ENCODE results near the gene PODXL2. TPM values are rescaled to one million over a fixed set of nuclear protein-coding genes. Genes with fewer than 3 reads are reported as not detected.
"Not testable (repeated sequence)": the region's sequence is repeated elsewhere in the genome, so short reads cannot be mapped to it uniquely, and the experiment has no call there.

The PODXL2 gene
- total RNA-seq, 2 experiments from 2014 or later = 0.98 to 1.1 TPM

GRCh38 chr3:127702151-127702578 lies 73.2 kb downstream of the PODXL2 start:
- H3K27ac Mint-ChIP-seq = no peak overlapping the region
- no peak overlapping the region for H3K4me3 Mint-ChIP-seq
- peaks cover 3% of the 10 kb centered on the region for H3K9me3 Mint-ChIP-seq
- intact Hi-C loops (cut with micrococcal nuclease) = no loop called here
- H3K36me3 Mint-ChIP-seq (ENCODE audit: low read depth) = no peaks in the 10 kb centered on the region
- CTCF ChIA-PET = no interaction called here
- no peak for DNase-seq
- H3K27me3 Mint-ChIP-seq (ENCODE audit: low read depth) = peaks cover 3% of the 10 kb centered on the region
- H3K4me1 Mint-ChIP-seq (ENCODE audit: low read depth) = no peaks in the 10 kb centered on the region

GRCh38 chr3:127704840-127705239 lies 75.9 kb downstream of the PODXL2 start:
- CTCF ChIA-PET = interaction anchor here (0.6 kb wide), 1 partner anchor 79 kb away, joined by 3 read pairs; no protein-coding TSS in a partner anchor
- H3K27me3 Mint-ChIP-seq (ENCODE audit: low read depth); H3K4me1 Mint-ChIP-seq (ENCODE audit: low read depth); H3K36me3 Mint-ChIP-seq (ENCODE audit: low read depth); H3K4me3 Mint-ChIP-seq; H3K9me3 Mint-ChIP-seq; intact Hi-C loops (cut with micrococcal nuclease); H3K27ac Mint-ChIP-seq; DNase-seq: not testable (repeated sequence)

- Mint-ChIP-seq H3K4me1 (ENCODE audit: low read depth) (no peaks in the 10 kb centered on the region), H3K27me3 (ENCODE audit: low read depth) (peaks cover 3% of the 10 kb centered on the region), H3K4me3 (no peak overlapping the region), H3K9me3 (peaks cover 3% of the 10 kb centered on the region), H3K27ac (no peak overlapping the region), H3K36me3 (ENCODE audit: low read depth) (no peaks in the 10 kb centered on the region)
- intact Hi-C loops (cut with micrococcal nuclease) = no loop called here
- CTCF ChIA-PET = interaction anchor here (0.6 to 2.0 kb wide), 3 partner anchors 9 to 1503 kb away, joined by 3 to 4 read pairs (median 3); no protein-coding TSS in a partner anchor
- no peak for DNase-seq
Measured at GRCh38 chr3:127706312-127706711, 77.3 kb downstream of the PODXL2 start.

- Mint-ChIP-seq H3K36me3 (ENCODE audit: low read depth) (no peaks in the 10 kb centered on the region), H3K27me3 (ENCODE audit: low read depth) (peaks cover 3% of the 10 kb centered on the region), H3K4me1 (ENCODE audit: low read depth) (no peaks in the 10 kb centered on the region), H3K4me3 (no peak overlapping the region), H3K9me3 (peaks cover 3% of the 10 kb centered on the region), H3K27ac (no peak overlapping the region)
- intact Hi-C loops (cut with micrococcal nuclease) = no loop called here
- DNase-seq = no peak
- CTCF ChIA-PET = interaction anchor here (0.7 to 2.0 kb wide), 2 partner anchors 9 to 1504 kb away, joined by 3 to 4 read pairs; no protein-coding TSS in a partner anchor
Measured at GRCh38 chr3:127706785-127707351, 77.9 kb downstream of the PODXL2 start.

GRCh38 chr3:127707851-127708411 lies 78.9 kb downstream of the PODXL2 start:
- H3K4me3 Mint-ChIP-seq = no peak overlapping the region
- no peaks in the 10 kb centered on the region for H3K4me1 Mint-ChIP-seq (ENCODE audit: low read depth)
- H3K36me3 Mint-ChIP-seq (ENCODE audit: low read depth) = no peaks in the 10 kb centered on the region
- intact Hi-C loops (cut with micrococcal nuclease) = no loop called here
- DNase-seq = no peak
- H3K27me3 Mint-ChIP-seq (ENCODE audit: low read depth) = peaks cover 3% of the 10 kb centered on the region
- peaks cover 3% of the 10 kb centered on the region for H3K9me3 Mint-ChIP-seq
- CTCF ChIA-PET = interaction anchor here (2.0 kb wide), 1 partner anchor 10 kb away, joined by 4 read pairs; no protein-coding TSS in a partner anchor
- H3K27ac Mint-ChIP-seq = no peak overlapping the region

GRCh38 chr3:127708837-127709236 lies 79.9 kb downstream of the PODXL2 start:
- peaks cover under 1% of the 10 kb centered on the region for H3K9me3 Mint-ChIP-seq
- peaks cover under 1% of the 10 kb centered on the region for H3K27me3 Mint-ChIP-seq (ENCODE audit: low read depth)
- intact Hi-C loops (cut with micrococcal nuclease) = no loop called here
- H3K4me3 Mint-ChIP-seq = no peak overlapping the region
- H3K27ac Mint-ChIP-seq = no peak overlapping the region
- H3K36me3 Mint-ChIP-seq (ENCODE audit: low read depth) = no peaks in the 10 kb centered on the region
- DNase-seq = no peak
- CTCF ChIA-PET = interaction anchor here (0.8 kb wide), 1 partner anchor 11 kb away, joined by 4 read pairs; no protein-coding TSS in a partner anchor
- H3K4me1 Mint-ChIP-seq (ENCODE audit: low read depth) = no peaks in the 10 kb centered on the region

GRCh38 chr3:127709320-127710060 lies 80.5 kb downstream of the PODXL2 start:
- intact Hi-C loops (cut with micrococcal nuclease) = no loop called here
- Mint-ChIP-seq H3K9me3 (no peaks in the 10 kb centered on the region), H3K4me3 (no peak overlapping the region), H3K4me1 (ENCODE audit: low read depth) (no peaks in the 10 kb centered on the region), H3K27ac (no peak overlapping the region), H3K36me3 (ENCODE audit: low read depth) (no peaks in the 10 kb centered on the region), H3K27me3 (ENCODE audit: low read depth) (no peaks in the 10 kb centered on the region)
- no peak for DNase-seq
- CTCF ChIA-PET = interaction anchor here (0.8 kb wide), 1 partner anchor 12 kb away, joined by 4 read pairs; no protein-coding TSS in a partner anchor

GRCh38 chr3:127710155-127710941 lies 81.4 kb downstream of the PODXL2 start:
- Mint-ChIP-seq H3K36me3 (ENCODE audit: low read depth) (no peaks in the 10 kb centered on the region), H3K9me3 (no peaks in the 10 kb centered on the region), H3K27me3 (ENCODE audit: low read depth) (no peaks in the 10 kb centered on the region), H3K4me1 (ENCODE audit: low read depth) (no peaks in the 10 kb centered on the region), H3K4me3 (no peak overlapping the region), H3K27ac (no peak overlapping the region)
- CTCF ChIA-PET = no interaction called here
- intact Hi-C loops (cut with micrococcal nuclease) = no loop called here
- no peak for DNase-seq

- Mint-ChIP-seq H3K4me3 (no peak overlapping the region), H3K9me3 (no peaks in the 10 kb centered on the region), H3K27me3 (ENCODE audit: low read depth) (no peaks in the 10 kb centered on the region), H3K36me3 (ENCODE audit: low read depth) (no peaks in the 10 kb centered on the region), H3K4me1 (ENCODE audit: low read depth) (no peaks in the 10 kb centered on the region), H3K27ac (no peak overlapping the region)
- CTCF ChIA-PET = no interaction called here
- intact Hi-C loops (cut with micrococcal nuclease) = no loop called here
- DNase-seq = no peak
Measured at GRCh38 chr3:127711021-127711695, 82.2 kb downstream of the PODXL2 start.

GRCh38 chr3:127711896-127712295 lies 82.9 kb downstream of the PODXL2 start:
- intact Hi-C loops (cut with micrococcal nuclease) = no loop called here
- no peaks in the 10 kb centered on the region for H3K9me3 Mint-ChIP-seq
- no peaks in the 10 kb centered on the region for H3K36me3 Mint-ChIP-seq (ENCODE audit: low read depth)
- no peak for DNase-seq
- H3K27ac Mint-ChIP-seq = no peak overlapping the region
- no peak overlapping the region for H3K4me3 Mint-ChIP-seq
- CTCF ChIA-PET = no interaction called here
- no peaks in the 10 kb centered on the region for H3K4me1 Mint-ChIP-seq (ENCODE audit: low read depth)
- peaks cover 2% of the 10 kb centered on the region for H3K27me3 Mint-ChIP-seq (ENCODE audit: low read depth)

GRCh38 chr3:127712461-127712860 lies 83.5 kb downstream of the PODXL2 start:
- Mint-ChIP-seq H3K36me3 (ENCODE audit: low read depth) (no peaks in the 10 kb centered on the region), H3K4me1 (ENCODE audit: low read depth) (no peaks in the 10 kb centered on the region), H3K27me3 (ENCODE audit: low read depth) (peaks cover 2% of the 10 kb centered on the region), H3K9me3 (no peaks in the 10 kb centered on the region), H3K27ac (no peak overlapping the region), H3K4me3 (no peak overlapping the region)
- CTCF ChIA-PET = no interaction called here
- intact Hi-C loops (cut with micrococcal nuclease) = no loop called here
- DNase-seq = no peak
